NCI-H1417 treated with DMSO at 0.1 percent for 48 hours (cell line): ENCODE measurements around the gene POMGNT2.
"Not testable (repeated sequence)": the region's sequence is repeated elsewhere in the genome, so short reads cannot be mapped to it uniquely, and the experiment has no call there.

ENCODE experiments used
- DNase-seq: peaks from one replicate; lab custom pipeline; 2025; lab: John Stamatoyannopoulos, UW

POMGNT2 gene

DNA sequence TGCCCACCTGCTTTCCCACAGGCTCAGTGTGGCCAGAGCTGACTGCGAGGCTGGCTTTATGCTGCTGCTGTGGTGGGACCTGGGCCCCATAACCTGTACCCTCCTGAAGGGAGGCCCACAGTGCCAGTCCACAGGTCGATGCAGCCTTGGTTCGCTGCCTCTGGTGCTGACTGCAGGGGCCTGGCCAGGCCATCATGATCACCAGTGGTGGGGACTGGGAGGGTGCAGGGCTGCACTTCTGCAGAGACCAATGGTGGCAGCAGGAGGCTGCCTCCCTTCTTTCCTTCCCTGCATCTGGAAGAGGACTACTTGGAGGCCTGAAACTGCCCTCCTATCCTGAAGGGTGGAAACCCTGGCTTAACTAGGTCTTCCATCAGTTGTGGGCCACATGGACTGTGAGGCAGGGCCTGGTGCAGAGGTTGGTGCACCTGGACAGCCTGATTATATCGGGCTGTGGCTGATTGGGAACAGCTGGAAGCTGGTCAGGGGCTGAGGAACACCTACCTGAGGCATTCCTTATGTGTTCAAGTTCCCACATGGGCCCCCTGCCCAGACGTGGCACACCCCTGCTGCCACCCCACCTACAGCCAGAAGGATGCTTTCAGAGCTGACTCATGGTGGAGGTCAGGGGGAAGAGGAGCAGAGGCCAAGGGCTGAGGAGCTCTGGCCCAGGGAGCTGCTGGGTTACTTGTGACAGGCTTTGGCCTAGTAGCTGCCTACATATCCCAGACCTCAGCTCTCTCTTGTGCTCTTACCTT, 29.8 kb downstream of the POMGNT2 start:
- no peak for DNase-seq

DNA sequence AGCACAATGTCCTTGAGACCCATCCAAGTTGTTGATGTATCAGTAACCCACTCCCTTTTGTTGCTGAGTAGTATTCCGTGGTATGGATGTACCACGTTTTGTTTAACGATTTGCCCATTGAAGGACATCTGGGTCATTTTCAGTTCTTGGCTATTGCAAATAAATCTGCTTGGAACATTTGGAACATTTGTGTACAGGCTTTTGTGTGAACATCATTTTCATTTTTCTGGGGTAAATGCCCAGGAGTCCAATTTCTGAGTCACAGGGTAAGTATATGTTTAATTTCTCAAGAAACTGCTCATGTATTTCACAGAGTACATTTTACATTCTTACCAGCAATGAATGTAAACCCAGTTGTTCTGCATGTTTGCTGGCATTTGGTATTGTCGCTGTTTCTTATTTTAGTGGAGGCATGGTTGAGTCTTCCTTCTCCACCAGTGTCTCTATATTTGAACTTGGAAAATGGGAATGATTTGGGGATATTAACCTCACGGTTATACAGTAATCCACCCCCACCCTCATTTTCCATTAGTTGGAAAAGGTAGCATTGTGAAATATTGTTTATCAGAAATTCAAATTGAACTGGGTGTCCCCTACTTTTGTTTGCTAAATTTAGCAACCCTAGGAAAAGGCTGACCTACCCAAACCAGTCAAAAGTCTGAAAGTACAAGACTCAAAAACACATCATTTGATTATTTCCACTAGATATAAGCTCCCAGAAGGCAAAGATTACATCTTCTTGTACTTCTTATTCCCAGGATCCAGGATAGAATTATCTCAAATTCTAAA, 30.8 kb downstream of the POMGNT2 start:
- no peak for DNase-seq

- no peak for DNase-seq
Measured at GRCh38 chr3:43074482-43074881, 31.4 kb downstream of the POMGNT2 start.

- no peak for DNase-seq
Measured at GRCh38 chr3:43073836-43074220, 32.1 kb downstream of the POMGNT2 start.

- DNase-seq: no peak
Measured at GRCh38 chr3:43073116-43073835, 32.6 kb downstream of the POMGNT2 start.

GRCh38 chr3:43072361-43072760, 33.5 kb downstream of the POMGNT2 start:
- DNase-seq: no peak

DNA sequence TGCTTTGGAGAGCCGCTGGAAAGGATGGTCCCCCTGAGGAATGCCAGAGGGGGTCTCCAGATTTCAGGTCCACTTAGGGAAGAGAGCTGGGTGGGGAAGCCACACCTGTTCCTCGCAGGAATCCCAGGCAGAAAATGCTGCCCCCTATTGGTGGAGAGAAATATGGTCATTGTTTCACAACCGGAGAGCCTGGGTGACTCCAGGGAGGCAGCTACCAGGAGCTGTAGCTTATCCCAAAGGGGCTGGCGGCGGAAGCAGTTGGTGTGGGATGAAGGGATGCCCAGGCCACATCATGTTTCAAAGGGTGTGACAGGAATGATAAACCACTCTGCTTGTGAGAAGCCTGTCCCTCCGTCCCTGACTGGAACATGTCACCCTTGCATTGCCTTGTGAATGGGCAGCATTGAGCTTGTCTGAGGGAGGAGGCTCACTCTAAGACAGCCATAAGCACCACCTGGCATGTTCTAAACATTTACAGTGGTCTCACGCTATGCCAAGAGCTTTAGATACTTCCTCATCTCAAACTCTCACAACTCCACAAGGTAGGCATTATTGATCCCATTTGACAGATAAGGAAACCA, 34.5 kb downstream of the POMGNT2 start:
- DNase-seq: no peak

DNA sequence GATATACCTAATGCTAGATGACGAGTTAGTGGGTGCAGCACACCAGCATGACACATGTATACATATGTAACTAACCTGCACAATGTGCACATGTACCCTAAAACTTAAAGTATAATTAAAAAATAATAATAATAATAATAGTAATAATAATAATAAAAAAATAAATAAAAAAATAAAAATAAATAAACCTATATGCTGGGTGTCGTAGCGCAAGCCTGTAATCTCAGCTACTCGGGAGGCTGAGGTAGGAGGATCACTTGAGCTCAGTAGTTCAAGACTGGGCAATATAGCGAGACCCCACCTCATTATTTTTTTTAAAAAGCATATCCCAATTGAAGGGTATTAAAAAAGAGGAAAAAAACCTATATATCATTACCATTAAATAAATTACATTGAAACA, 35.2 kb downstream of the POMGNT2 start:
- not testable (repeated sequence) for DNase-seq

- no peak for DNase-seq
Measured at GRCh38 chr3:43063114-43063513, 42.8 kb downstream of the POMGNT2 start.

DNA sequence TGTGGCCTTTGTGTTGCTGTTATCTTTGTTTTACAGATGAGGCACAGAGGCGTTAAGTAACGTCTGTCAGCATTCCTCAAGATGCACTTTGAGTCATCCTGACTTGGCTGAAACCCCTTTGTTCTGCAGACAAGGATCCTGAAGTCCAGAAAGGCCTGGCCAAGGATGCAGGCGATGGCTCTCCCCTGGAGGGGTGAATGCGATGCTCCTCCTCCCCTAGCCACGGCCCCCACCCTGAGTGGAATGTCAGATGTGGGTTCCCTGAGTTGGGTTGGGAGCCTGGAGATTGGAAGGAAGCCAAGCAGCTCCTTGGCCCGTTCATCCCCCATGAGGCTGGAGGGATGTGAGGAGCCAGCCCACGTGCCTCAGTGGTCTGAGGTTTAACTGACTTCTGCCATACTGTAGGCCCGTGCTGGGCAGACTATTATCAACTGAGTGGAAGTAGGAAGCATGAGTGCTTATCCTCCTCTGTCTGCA, 43.3 kb downstream of the POMGNT2 start:
- no peak for DNase-seq

DNA sequence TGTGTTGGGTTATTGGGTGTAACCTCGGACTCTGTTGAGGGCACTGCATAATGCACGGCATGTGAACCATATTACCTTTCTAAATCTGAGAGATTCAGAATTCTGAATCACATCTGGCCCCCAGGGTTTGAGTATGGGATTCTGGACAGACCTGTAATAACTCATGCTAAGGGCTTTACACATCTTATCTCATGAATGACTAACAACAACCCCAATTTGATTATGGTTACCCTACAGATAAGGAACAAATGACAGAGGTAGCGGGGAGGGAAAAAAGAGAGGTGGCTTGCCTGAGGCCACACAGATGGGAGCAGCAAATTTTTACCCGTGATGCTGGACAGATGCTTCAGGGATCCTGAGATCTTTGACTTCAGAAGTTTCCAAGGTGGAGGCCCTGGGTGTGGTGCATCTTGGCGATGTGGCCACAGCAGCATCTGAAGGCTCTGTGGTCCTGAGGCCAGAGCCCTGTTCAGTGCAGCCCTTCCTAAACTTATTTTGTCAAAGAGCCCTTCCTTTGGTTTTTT, 43.8 kb downstream of the POMGNT2 start:
- DNase-seq: no peak

- DNase-seq: no peak
Measured at GRCh38 chr3:43061101-43061895, 44.6 kb downstream of the POMGNT2 start.

DNA sequence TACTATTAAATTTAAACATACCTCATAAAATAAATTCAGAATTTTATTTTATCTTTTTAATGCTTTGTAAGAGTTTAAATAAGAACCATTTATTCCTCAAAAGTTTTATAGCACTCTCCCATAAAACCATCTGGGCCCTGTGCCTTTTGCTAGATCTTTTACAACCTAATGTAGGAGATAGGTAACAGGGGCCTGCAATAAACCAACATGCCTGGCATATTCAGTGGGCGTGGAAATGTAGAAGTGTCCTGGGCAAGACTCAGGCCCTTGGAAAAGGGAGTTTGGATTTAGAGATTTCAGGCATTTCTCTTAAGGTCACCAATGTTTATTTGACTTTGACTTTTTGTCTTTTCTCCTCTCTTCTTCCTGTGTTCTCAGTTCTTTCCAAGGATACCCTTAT, 46.4 kb downstream of the POMGNT2 start:
- no peak for DNase-seq

DNA sequence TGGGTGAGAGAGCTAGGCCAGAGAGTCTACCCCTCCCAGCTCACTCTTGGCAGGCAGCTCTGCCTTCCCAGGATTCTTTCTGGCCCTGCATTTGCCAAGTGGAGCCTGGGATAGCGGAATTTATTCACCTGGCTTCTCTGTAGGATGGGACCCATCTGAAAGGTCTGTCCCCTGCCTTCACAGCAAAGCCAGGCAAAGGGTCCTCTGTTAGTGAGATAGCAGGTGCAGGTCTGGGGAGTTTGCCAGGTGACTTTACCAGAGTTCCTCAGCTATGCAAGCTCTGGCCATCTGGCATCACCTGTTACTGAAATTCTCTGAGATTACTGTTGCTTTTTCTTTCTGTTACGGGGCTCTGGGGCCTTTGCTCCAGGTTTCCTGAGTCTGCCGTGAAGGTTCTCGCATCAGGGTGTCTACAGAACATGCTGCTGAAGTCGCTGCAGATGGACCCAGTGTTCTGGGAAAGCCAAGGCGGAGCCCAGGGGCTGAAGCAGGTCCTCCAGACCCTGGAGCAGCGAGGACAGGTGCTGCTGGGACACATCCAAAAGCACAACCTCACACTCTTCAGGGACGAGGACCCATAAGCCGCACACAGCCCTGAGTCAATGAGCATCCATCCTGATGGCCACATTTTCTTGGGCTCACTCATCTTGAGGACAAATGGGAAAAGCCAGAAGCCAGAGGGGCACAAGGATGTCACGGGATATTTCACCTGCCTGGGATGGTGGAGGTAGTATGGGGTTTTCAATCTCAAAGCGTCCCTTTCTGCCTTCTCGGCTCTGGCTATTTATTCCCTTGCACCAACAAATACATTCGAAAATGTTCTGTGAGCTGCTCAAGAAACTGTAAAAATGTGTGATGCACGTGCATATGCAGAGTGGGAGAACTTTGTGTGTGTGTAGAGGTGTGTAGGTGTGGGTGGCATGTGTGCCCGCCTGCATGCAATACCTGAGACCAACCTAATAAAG, 49.8 kb downstream of the POMGNT2 start:
- DNase-seq: no peak

DNA sequence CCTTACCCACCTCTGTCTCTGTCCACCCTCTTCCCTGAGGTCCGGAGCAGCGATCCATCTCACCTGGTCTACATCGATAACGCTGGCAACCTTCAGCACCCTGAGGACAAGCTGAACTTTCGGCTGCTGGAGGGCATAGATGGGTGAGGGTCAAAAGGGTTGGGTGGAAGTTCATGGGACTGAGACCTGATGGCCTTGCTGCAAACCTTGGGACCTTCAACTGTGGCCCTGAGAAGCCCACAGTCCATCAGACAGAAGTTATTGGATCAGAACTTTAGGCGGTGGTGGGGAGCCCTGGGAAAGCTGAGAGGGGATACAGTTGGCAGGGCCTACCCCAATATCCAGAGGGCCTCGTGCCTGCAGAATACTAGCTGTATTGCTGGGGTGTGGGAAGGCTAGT, 50.5 kb downstream of the POMGNT2 start:
- DNase-seq: no peak

- no peak for DNase-seq
Measured at GRCh38 chr3:43054754-43055153, 51.1 kb downstream of the POMGNT2 start.

DNA sequence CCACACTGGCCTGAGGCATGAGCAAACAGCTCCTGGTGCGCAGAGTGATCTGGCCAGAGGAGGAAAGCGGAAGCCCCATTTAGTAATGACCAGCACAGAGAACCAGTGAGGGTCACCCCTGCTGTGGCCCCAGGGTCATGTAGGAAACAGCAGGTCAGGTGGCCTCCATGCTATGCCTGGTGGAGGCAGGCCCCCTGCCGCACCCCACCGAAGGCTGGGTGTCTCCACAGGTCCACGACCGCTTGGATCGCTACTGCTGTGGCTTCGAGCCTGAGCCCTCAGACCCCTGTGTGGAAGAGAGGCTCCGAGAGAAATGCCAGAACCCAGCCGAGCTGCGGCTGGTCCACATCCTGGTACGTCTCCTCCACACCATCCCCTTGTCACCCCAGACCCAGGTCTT, 52.6 kb downstream of the POMGNT2 start:
- DNase-seq: no peak

DNA sequence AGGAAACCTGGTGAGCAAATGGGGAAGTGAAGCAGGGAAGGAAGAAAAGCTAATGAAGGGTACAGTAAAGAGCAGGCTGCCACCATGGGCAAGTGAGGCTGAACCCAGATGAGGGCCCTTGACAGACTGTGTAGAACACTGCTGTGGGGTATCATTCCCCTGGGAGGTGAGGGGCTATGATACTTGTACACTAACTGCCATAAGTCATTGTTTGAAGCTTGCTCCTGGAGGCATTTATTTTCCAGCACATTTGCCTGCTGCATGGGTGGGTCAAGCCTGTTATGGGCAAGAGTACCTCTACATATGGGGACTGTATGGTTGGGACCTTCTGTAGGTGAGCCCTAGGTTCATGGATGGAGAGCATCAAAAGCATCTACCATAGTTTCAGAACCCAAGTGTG, 57.4 kb downstream of the POMGNT2 start:
- no peak for DNase-seq

- no peak for DNase-seq
Measured at GRCh38 chr3:43046583-43046982, 59.3 kb downstream of the POMGNT2 start.

GRCh38 chr3:43045079-43045478, 60.8 kb downstream of the POMGNT2 start:
- not testable (repeated sequence) for DNase-seq
